GM19023 (cell line): Measurements from ENCODE around the gene FAM222A.

Source experiments
- ATAC-seq: cut with Tn5 transposase; IDR thresholded peaks from one replicate; pipeline ENCODE4 v1.9.1; 2021; ENCODE audit warnings: mild to moderate bottlenecking, moderate library complexity; ENCODE audit not compliant: unreplicated experiment

FAM222A gene

DNA sequence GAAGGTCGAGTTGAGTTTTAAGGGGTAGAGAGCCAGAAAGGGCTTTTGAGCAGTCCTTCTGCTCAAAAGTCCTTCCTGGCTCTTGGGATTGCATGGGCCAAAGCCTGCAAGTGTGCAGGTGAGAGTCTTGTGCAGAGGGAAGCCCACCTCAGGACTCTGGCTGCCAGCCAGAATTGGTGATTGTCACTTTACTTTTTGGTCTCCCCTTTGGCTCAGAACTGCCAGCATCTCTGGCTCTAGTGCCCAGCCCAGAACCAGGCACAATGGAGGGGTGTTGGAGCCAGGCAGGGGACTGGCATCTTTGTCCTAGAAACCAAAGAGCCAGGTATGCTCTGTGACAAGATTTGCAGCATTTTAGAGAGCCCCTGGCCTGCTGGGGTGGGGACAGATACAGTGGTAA, 23.5 kb downstream of the FAM222A start:
- ATAC-seq: no peak

GRCh38 chr12:109737631-109738030, 24.0 kb downstream of the FAM222A start:
- no peak for ATAC-seq

DNA sequence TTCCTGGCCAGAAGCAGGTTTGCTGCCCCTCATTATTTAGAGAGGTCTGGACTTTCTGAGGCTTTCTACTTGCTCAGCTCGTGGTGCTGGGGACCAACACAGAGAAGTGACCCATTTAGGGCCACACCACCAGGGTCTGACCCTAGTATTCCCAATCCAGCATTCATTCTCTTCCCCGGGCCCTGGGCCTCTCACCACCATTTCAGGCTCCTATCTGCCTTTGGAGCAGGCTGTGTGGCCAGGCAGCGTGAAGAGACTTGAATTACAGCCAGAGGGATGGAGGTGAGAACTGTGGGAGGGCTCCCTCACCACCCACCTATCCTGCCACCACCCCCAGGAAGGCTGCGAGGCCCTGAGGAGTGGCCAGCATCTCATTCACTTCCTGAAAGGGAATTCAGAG, 24.6 kb downstream of the FAM222A start:
- ATAC-seq: no peak

- no peak for ATAC-seq
Observed at GRCh38 chr12:109738878-109739665, 25.4 kb downstream of the FAM222A start.

- ATAC-seq: no peak
Observed at GRCh38 chr12:109739747-109740693, 26.4 kb downstream of the FAM222A start.

DNA sequence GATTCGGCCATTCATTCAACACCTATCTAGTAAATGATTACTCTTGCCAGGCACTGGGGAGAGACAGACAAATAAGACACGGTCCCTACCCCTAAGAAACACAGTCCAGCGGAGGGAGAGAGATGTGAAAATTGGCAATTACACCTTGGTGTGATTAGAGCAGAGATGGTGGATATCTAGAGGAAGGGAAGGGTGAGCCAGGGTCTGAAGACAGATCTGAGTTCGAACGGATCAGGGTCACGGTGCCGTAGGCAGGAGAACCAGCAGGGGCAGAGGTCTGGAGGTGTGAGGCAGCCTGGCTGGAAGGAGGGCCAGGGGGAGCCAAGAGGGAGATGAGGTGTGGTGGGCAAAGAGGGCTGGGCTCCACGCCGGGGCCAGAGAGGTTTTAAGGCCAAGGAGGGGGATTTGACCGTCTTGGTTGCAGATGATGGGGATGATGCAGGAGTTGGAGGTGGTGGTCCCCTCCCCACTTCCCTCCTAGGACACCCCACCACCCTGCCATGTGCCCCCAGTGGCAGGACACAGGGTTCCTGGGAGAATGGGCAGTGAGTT, 27.1 kb downstream of the FAM222A start:
- no peak for ATAC-seq

GRCh38 chr12:109741286-109741969, 27.8 kb downstream of the FAM222A start:
- ATAC-seq: no peak

DNA sequence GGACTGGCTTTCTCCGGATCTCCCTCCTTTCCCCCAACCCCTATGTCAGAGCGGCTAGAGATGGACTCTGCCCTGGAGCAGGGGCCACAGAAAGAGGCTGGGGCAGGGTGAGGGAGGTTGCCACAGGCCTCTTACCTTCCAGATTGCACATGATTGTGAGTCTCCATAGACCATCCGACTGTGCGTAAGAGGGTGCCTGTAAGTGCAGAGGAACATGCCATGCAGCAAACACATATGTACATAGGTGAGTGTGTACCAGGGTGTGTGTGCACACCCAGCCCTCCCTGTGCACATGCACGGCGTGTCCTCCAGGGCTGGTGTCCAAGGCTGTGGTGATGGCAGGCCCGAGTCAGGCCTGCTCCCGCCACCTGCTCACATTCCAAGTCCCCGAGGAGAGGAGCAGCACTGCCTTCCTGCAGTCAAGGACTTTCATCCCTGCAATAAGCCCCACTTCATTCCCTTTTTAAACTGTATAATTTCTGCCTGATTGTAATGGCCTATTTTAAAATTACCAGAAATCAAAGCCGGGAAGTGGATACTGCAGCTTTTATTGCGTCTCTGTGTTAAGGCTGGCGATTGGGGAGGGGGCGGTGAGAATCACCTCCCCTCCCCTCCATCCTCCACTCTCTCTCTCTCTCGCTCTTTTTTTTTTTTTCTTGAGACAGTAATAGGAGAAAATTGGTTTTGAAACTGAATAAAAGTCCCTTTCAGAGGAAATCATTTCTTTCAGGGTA, 28.5 kb downstream of the FAM222A start:
- no peak for ATAC-seq

DNA sequence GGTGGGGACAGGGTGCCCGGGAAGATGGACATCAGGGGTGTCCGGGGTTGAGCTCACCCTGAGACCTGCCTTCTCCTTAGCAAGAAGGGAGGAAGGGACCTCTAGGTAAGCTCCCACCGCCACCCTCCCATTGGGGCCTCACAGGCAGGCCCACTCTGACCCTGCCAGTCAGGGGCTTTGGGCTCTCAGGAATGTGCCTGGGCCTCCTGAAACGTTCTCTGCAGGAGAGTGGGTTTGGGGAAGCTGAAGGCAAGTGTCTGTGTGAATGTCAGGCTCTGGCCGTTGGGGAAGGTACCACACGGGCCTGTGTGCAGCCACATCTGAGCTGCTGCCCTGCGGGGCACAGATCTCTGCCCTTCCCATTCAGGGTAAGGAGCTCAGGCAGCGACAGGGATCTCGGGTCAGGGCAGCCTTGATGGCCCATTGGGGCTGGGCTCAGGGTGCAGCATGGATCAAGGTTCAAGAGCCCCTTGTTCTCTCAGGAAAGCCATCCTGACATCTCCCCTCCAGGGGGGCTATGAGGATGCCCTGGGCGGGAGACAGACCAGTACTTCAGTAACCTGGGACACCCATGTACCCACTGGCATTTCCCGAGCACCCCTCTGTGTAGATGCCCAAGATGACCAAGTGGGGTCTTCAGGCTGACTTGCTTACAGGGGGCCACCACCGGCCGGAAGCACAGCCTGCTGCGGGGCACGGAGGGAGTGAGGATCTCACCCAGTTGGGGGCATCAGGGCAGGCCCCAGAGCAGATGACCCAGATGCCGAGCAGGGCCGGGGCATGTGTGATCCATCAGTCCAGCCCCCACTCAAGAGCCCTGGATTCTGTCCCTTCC, 29.7 kb downstream of the FAM222A start:
- no peak for ATAC-seq

GRCh38 chr12:109744026-109744425, 30.4 kb downstream of the FAM222A start:
- ATAC-seq: no peak

GRCh38 chr12:109744986-109745942, 31.6 kb downstream of the FAM222A start:
- no peak for ATAC-seq

DNA sequence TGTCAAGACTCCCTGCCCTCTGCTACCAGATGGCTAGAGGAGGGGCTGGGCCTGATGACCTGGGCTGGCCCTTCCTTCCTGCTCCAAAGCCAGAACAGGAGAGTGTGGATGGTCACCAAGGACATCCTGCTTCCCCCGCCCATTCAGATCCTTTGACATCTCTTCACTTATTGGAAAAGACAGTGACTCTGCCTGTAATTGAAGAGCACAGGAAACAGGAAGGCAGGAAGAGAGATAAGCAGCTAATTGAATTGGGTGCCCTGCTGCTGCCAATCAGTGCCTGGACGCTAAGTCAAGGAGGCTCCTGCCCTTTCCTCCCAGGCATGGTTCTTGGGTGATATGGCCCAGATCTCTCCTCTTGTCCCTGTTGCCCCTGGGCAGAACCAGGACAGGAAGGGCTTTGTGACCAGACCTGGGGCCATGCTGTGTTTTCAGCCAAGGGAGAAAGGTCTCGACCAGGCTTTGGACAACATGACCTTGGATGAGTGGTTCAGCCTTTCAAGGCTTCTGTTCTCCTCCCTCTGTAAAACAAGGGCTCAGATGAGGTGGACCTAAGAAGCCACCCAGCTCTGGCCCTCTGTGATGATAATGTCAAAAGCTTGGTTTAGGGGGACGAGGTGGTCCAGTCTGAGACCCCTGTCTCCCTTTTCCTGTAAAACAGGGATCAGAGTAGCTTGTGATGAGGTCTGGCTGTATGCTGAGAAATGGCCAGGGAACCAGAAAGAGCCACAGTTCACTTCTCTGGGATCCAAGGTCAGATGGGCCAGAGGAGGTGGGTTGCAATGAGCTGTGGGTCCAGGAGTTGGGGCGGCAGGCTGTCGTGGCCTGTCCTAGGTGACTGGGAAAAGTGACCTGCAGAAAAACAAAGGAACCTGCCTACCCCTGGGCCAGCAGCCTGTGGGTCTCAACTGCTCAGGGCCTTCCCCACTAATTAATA, 38.8 kb downstream of the FAM222A start:
- no peak for ATAC-seq

- no peak for ATAC-seq
Observed at GRCh38 chr12:109753054-109753401, 39.4 kb downstream of the FAM222A start.

- ATAC-seq: no peak
Observed at GRCh38 chr12:109753959-109754358, 40.3 kb downstream of the FAM222A start.

GRCh38 chr12:109756457-109756856, 42.8 kb downstream of the FAM222A start:
- ATAC-seq: no peak

DNA sequence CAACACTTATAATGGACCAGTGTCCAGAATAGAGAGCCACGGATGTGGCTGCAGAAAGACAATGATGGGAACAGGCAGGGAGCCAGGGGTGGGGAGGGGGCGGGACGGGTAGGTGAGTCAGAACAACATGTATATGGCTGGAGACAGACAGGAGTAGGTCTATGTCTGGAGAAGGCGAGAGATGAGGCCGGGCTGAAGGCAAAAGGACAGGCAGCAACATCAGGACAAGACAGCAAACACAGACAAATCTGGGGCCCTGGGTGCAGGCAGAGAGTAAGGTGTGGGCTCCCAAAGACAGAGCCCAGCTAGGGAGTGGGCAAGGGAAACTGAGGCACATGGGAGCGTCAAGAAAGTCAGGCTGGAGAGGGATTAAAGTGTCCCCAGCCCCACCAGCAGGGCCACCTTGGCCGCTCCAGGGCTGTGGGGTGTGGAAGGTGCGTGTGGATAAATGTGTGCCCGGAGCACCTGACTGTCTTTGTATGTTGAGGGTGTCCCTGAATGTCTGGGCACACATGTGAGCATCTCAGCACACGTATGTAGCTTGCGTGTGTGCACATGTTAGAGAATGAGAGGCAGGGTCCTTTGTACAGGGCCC, 44.1 kb downstream of the FAM222A start:
- ATAC-seq: no peak
